HepG2 (cell line): ENCODE results near the gene RNF123. TPM values are rescaled to one million over a fixed set of nuclear protein-coding genes. Genes with fewer than 3 reads are reported as not detected.
A peak's percentile ranks its signal among the peaks of the same experiment; 100 is the strongest.

Experiments
- BRCA1 ChIP-seq: sonication (generic); formaldehyde crosslinking; IDR thresholded peaks from 2 replicates; pipeline ENCODE4 v1.4.0; 2020; ENCODE audit warnings: missing genetic modification reagents
- FOXP1 ChIP-seq, 2 experiments: fragments of 450-650 bp in 1 of 2; IDR thresholded peaks; 2 replicates each; pipeline ENCODE4 v1.6.1; 2017 to 2018; ENCODE audit warnings: antibody characterized with exemption in 1 of 2
- IKZF4 ChIP-seq: sonication (generic); formaldehyde crosslinking; IDR thresholded peaks from 2 replicates; pipeline ENCODE4 v1.5.1; 2020; ENCODE audit warnings: borderline replicate concordance, mild to moderate bottlenecking, low read depth, missing genetic modification reagents; ENCODE audit errors: not compliant biosample characterization
- NFKBIZ ChIP-seq: IDR thresholded peaks from 2 replicates; pipeline ENCODE4 v1.6.1; 2018; ENCODE audit warnings: missing genetic modification reagents, missing compliant biosample characterization
- SMARCC2 ChIP-seq: fragments of 450-650 bp; IDR thresholded peaks from 2 replicates; pipeline ENCODE4 v1.6.1; 2017; ENCODE audit warnings: antibody characterized with exemption, mild to moderate bottlenecking
- ZC3H4 ChIP-seq: sonication (generic); formaldehyde crosslinking; IDR thresholded peaks from 2 replicates; pipeline ENCODE4 v1.4.0; 2020; ENCODE audit warnings: missing genetic modification reagents, borderline replicate concordance
- ZHX2 ChIP-seq, 2 experiments: sonication (generic) in 1 of 2; formaldehyde crosslinking in 1 of 2; IDR thresholded peaks; 2 replicates each; pipeline versions ENCODE4 v1.6.1 to v1.9.0; 2014 to 2022; ENCODE audit warnings: antibody characterized with exemption in 1 of 2, borderline replicate concordance in 1 of 2, inconsistent platforms in 1 of 2, low read depth in 1 of 2, missing genetic modification reagents in 1 of 2
- ZNF609 ChIP-seq: sonication (generic); formaldehyde crosslinking; IDR thresholded peaks from 2 replicates; pipeline ENCODE4 v1.4.0; 2020; ENCODE audit warnings: mild to moderate bottlenecking, missing genetic modification reagents, borderline replicate concordance
- ZNF776 ChIP-seq: sonication (generic); formaldehyde crosslinking; IDR thresholded peaks from 2 replicates; pipeline ENCODE4 v1.4.0; 2020; ENCODE audit warnings: mild to moderate bottlenecking, missing genetic modification reagents
- polyA plus RNA-seq, 8 experiments: library from polyadenylated mRNA; depleted of rRNA in 3 of 8; stranded (reverse) in 7 of 8; unstranded in 1 of 8; fragments of >200 nt; fragmentation: Illumina TruSeq in 4 of 8; extraction: Trizol in 4 of 8; gene quantifications; 2 replicates each; pipeline versions ENCODE4 v1.2.1 to v1.2.3, GENCODE V29; 2011 to 2016; ENCODE audit warnings: low read depth in 4 of 8, missing spikeins in 1 of 8, mixed read lengths in 1 of 8; ENCODE audit not compliant: insufficient read depth in 1 of 8
- total RNA-seq, 5 experiments: library from RNA; depleted of rRNA; stranded (reverse); fragments of >200 nt; fragmentation: Illumina TruSeq; extraction: Trizol; gene quantifications; 2 replicates each; pipeline ENCODE4 v1.2.3, GENCODE V29; 2016; ENCODE audit warnings: low read depth in 1 of 5

Gene RNF123
- total and polyA plus RNA-seq, 2 of the 13 experiments (the other 11 are each of a cell fraction or from before 2014, with no cell fraction given): 29.9 to 82.2 TPM

DNA sequence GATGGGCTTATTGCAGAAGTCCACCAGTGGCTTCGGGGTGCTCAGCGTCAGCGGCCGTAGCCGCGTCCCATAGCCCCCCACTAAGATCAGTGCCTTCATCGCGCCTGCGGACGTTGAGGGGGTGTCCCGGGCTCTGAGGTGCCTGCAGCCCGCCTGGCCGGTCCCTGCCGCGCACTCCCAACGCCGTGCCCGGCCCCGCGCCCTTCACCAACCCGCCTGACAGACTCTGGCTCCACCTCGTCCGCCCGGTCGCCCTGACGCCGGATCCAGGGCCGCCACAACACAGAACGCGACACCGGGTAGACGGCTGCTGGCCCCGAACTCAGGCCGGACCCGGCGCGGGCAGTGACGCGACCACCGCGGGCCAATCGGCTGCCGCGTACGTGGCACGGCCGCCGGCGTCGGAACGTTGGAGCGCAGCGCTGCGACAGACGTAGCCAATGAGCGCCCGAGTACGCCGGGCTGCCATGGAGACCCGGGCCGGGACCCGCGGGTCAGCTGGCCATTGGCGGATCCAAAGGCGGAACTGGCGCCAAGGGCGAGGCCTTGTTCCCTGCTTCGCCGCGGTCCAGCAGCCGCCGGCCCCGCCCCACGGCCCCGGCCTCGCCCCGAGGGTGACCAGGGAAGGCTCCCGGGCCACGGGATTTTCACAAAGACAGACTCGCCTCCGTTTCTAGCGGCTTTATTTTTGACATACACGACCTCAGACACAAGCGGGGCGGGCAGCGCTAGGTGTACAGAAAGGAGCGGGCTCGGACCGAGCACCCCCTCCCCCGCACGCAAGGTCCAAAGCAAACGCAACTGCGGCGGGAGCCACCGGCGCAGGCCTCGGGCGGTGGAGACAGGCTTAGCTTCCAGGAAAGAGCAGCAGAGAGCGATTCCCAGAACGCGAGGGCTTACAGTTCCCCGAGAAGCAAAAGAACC lies 34.5 kb downstream of the RNF123 start, which contains the start of gene GMPPB (continued):
- no peak for TF ChIP-seq IKZF4 (CRISPR knock-in tag)
- no peak for TF ChIP-seq FOXP1 (IDR thresholded peaks at IDR 0.05)
- TF ChIP-seq FOXP1 (CRISPR knock-in tag; IDR thresholded peaks at IDR 0.05): no peak
- no peak for TF ChIP-seq NFKBIZ (CRISPR knock-in tag)
- TF ChIP-seq ZHX2 (IDR thresholded peaks at IDR 0.05; ENCODE audit: low read depth): peak; percentile 56; the same call in 1 of the 2 replicates
- TF ChIP-seq ZHX2 (CRISPR knock-in tag; IDR thresholded peaks at IDR 0.05; ENCODE audit: borderline replicate concordance): no peak
- TF ChIP-seq BRCA1: no peak
- TF ChIP-seq ZNF776 (CRISPR knock-in tag): peak; percentile 90; the same call in 1 of the 2 replicates
- no peak for TF ChIP-seq SMARCC2
- no peak for TF ChIP-seq ZC3H4 (CRISPR knock-in tag)
- TF ChIP-seq ZNF609 (CRISPR knock-in tag): peak; percentile 56; the same call in 1 of the 2 replicates
